SK-N-SH (cell line): ENCODE results near the gene SNX27. TPM values are rescaled to one million over a fixed set of nuclear protein-coding genes. Genes with fewer than 3 reads are reported as not detected.

ENCODE experiments used
- CTCF ChIA-PET: fragments of 300-600, 350-600 bp; formaldehyde crosslinking; extraction: SDS; loops from one replicate; lab custom pipeline; 2021; lab: Yijun Ruan, JAX
- POLR2A ChIA-PET: fragments of 350-600 bp; sonication (Branson Sonifier 250); formaldehyde crosslinking; extraction: SDS; loops from one replicate; lab custom pipeline; 2020; ENCODE audit warnings: antibody characterized with exemption, inconsistent platforms; lab: Yijun Ruan, JAX
- DNase-seq: peaks from one replicate; pipeline ENCODE4 v3.0.0; 2012
- H2AFZ ChIP-seq: fragments of 200-600 bp; sonication (generic); 2 replicates; pipeline ENCODE4 v1.8.1; 2016; ENCODE audit warnings: antibody characterized with exemption, mild to moderate bottlenecking, low read depth
- H3F3A ChIP-seq: fragments of 200-600 bp; sonication (generic); replicated peaks from 2 replicates; pipeline ENCODE3; 2016; ENCODE audit warnings: antibody characterized with exemption, mild to moderate bottlenecking; ENCODE audit not compliant: insufficient read depth
- H3K27ac ChIP-seq, 2 experiments: fragments of 200-500 bp in 1 of 2; fragments of 200-600 bp in 1 of 2; sonication (Bioruptor generic) in 1 of 2; sonication (generic), shearing (Covaris generic) in 1 of 2; 2 replicates each; pipeline versions ENCODE4 v1.5.1 to v1.6.1; 2014 to 2016; ENCODE audit warnings: low read depth in 2 of 2, inconsistent platforms in 1 of 2, low read length in 1 of 2, mild to moderate bottlenecking in 1 of 2, mixed read lengths in 1 of 2
- H3K27me3 ChIP-seq: fragments of 200-600 bp; sonication (generic), shearing (Covaris generic); 2 replicates; pipeline ENCODE4 v1.6.1; 2016; ENCODE audit warnings: mixed run types; ENCODE audit not compliant: insufficient read depth
- H3K36me3 ChIP-seq, 2 experiments: fragments of 200-500 bp in 1 of 2; fragments of 200-600 bp in 1 of 2; sonication (Bioruptor generic) in 1 of 2; sonication (generic) in 1 of 2; replicated peaks in 1 of 2; 2 replicates each; pipeline versions ENCODE3 to v1.5.1; 2014 to 2016; ENCODE audit warnings: low read length in 1 of 2, mild to moderate bottlenecking in 1 of 2; ENCODE audit not compliant: insufficient read depth in 2 of 2, control insufficient read depth in 1 of 2
- H3K4me1 ChIP-seq, 2 experiments: fragments of 200-500 bp in 1 of 2; fragments of 200-600 bp in 1 of 2; sonication (Bioruptor generic) in 1 of 2; sonication (generic), shearing (Covaris generic) in 1 of 2; 2 replicates each; pipeline versions ENCODE4 v1.5.1 to v1.6.1; 2014 to 2016; ENCODE audit warnings: low read depth in 1 of 2, low read length in 1 of 2, mixed run types in 1 of 2; ENCODE audit not compliant: insufficient read depth in 2 of 2, control insufficient read depth in 1 of 2
- H3K4me2 ChIP-seq: fragments of 200-600 bp; sonication (generic), shearing (Covaris generic); 2 replicates; pipeline ENCODE4 v1.6.1; 2017; ENCODE audit warnings: mixed run types
- H3K4me3 ChIP-seq, 2 experiments: fragments of 200-500 bp in 1 of 2; fragments of 200-600 bp in 1 of 2; sonication (Bioruptor generic) in 1 of 2; sonication (generic), shearing (Covaris generic) in 1 of 2; 2 replicates each; pipeline versions ENCODE4 v1.5.1 to v1.8.1; 2014 to 2016; ENCODE audit warnings: low read depth in 2 of 2, inconsistent platforms in 1 of 2, low read length in 1 of 2, mild to moderate bottlenecking in 1 of 2, mixed read lengths in 1 of 2, moderate library complexity in 1 of 2
- H3K79me2 ChIP-seq: fragments of 200-600 bp; sonication (generic); 2 replicates; pipeline ENCODE4 v1.8.1; 2017; ENCODE audit warnings: mild to moderate bottlenecking; ENCODE audit not compliant: insufficient read depth
- H3K9ac ChIP-seq: fragments of 200-600 bp; sonication (generic); 2 replicates; pipeline ENCODE4 v1.6.1; 2017; ENCODE audit warnings: mixed run types
- H3K9me2 ChIP-seq: fragments of 200-600 bp; sonication (generic); 2 replicates; pipeline ENCODE4 v1.6.1; 2017; ENCODE audit warnings: mixed run types
- H3K9me3 ChIP-seq: fragments of 200-600 bp; sonication (generic); 2 replicates; pipeline ENCODE4 v1.6.1; 2017; ENCODE audit warnings: mixed run types, mild to moderate bottlenecking, moderate library complexity
- H4K20me1 ChIP-seq: fragments of 200-600 bp; sonication (generic); 2 replicates; pipeline ENCODE4 v1.6.1; 2017; ENCODE audit warnings: mild to moderate bottlenecking, mixed run types; ENCODE audit not compliant: insufficient read depth
- ELF1 ChIP-seq: IDR thresholded peaks from 2 replicates; pipeline ENCODE4 v1.4.0; 2012
- EP300 ChIP-seq, 2 experiments: IDR thresholded peaks; 2 replicates each; pipeline versions ENCODE4 v1.4.0 to v1.6.1; 2012; ENCODE audit warnings: borderline replicate concordance in 1 of 2, low read depth in 1 of 2, low read length in 1 of 2
- FOXJ3 ChIP-seq: sonication (generic); formaldehyde crosslinking; IDR thresholded peaks from 2 replicates; pipeline ENCODE4 v1.5.1; 2020; ENCODE audit warnings: mild to moderate bottlenecking, missing genetic modification reagents
- FOXM1 ChIP-seq: IDR thresholded peaks from 2 replicates; pipeline ENCODE4 v1.4.0; 2012; ENCODE audit warnings: low read depth, mild to moderate bottlenecking
- MXI1 ChIP-seq: IDR thresholded peaks from 2 replicates; pipeline ENCODE4 v1.6.1; 2012; ENCODE audit warnings: mild to moderate bottlenecking, low read depth, low read length, improper control_type of control experiment
- NFIC ChIP-seq: IDR thresholded peaks from 2 replicates; pipeline ENCODE4 v1.4.0; 2012; ENCODE audit warnings: borderline replicate concordance
- RCOR1 ChIP-seq: fragments of 150-350 bp; IDR thresholded peaks from 2 replicates; pipeline ENCODE4 v1.6.1; 2017; ENCODE audit warnings: antibody characterized with exemption, low read length
- RFX5 ChIP-seq: IDR thresholded peaks from 2 replicates; pipeline ENCODE4 v1.6.1; 2012; ENCODE audit warnings: mild to moderate bottlenecking, improper control_type of control experiment, low read length
- SMC3 ChIP-seq: IDR thresholded peaks from 2 replicates; pipeline ENCODE4 v1.6.1; 2012; ENCODE audit warnings: low read depth, low read length, improper control_type of control experiment
- TEAD4 ChIP-seq: IDR thresholded peaks from 2 replicates; pipeline ENCODE4 v1.4.0; 2012; ENCODE audit warnings: mild to moderate bottlenecking, borderline replicate concordance; ENCODE audit not compliant: insufficient read depth
- YY1 ChIP-seq: IDR thresholded peaks from 2 replicates; pipeline ENCODE4 v1.4.0; 2012; ENCODE audit warnings: low read depth, mild to moderate bottlenecking
- ZBTB33 ChIP-seq: IDR thresholded peaks from 2 replicates; pipeline ENCODE4 v1.4.0; 2012; ENCODE audit warnings: low read depth, borderline replicate concordance
- WGBS: methylation state at CpG from one replicate; pipeline ENCODE4 v1.1.6; 2017; ENCODE audit warnings: low lambda C conversion rate; 5-methylcytosine and 5-hydroxymethylcytosine counted together
- polyA plus RNA-seq, 3 experiments: library from polyadenylated mRNA; depleted of rRNA; stranded (reverse); fragments of >200 nt; gene quantifications; 2 replicates each; pipeline ENCODE4 v1.2.3, GENCODE V29; 2012

The SNX27 gene
- polyA plus RNA-seq, 1 of the 3 experiments (the other 2 are of a cell fraction), result 10.8 TPM

GRCh38 chr1:151581451-151581850, 30.4 kb upstream of the SNX27 start:
- POLR2A ChIA-PET, result no interaction called here
- H3K4me1 ChIP-seq, result no peaks in the 10 kb centered on the region; a peak in 1 of 4 replicates
- H4K20me1 ChIP-seq, result no peaks in the 10 kb centered on the region
- 82% methylated on average over 3 of the region's 5 CpGs for WGBS
- no peaks in the 10 kb centered on the region for H3K27me3 ChIP-seq
- no peaks in the 10 kb centered on the region for H3K9me3 ChIP-seq
- DNase-seq, result no peak
- CTCF ChIA-PET, result interaction anchor here (1.0 to 3.4 kb wide), 2 partner anchors 13 to 137 kb away, joined by 3 to 34 read pairs; no protein-coding TSS in a partner anchor
- no peaks in the 10 kb centered on the region for H3K9me2 ChIP-seq
- no peaks in the 10 kb centered on the region for H3K79me2 ChIP-seq
- no peak overlapping the region for H2AFZ ChIP-seq
- no peak overlapping the region for H3K4me2 ChIP-seq
- H3K9ac ChIP-seq, result no peak overlapping the region
- H3K4me3 ChIP-seq, result no peak overlapping the region
- no peak overlapping the region for H3K27ac ChIP-seq
- H3F3A ChIP-seq, result no peaks in the 10 kb centered on the region
- TF ChIP-seq SMC3 (no peak), MXI1 (no peak), YY1 (no peak), ZBTB33 (no peak), FOXM1 (no peak), ELF1 (no peak), TEAD4 (no peak), NFIC (no peak)
- peaks cover 36 to 54% of the 10 kb centered on the region in 2 experiments for H3K36me3 ChIP-seq

GRCh38 chr1:151581921-151582320, 29.9 kb upstream of the SNX27 start:
- no peak overlapping the region for H3K27ac ChIP-seq
- ChIA-PET POLR2A (no interaction called here), CTCF (interaction anchor here (1.0 to 3.4 kb wide), 3 partner anchors 13 to 137 kb away, joined by 3 to 34 read pairs (median 3); no protein-coding TSS in a partner anchor)
- no peaks in the 10 kb centered on the region for H3K27me3 ChIP-seq
- no peak overlapping the region for H2AFZ ChIP-seq
- H3K9ac ChIP-seq, result no peak overlapping the region
- H3K9me2 ChIP-seq, result no peaks in the 10 kb centered on the region
- DNase-seq, result no peak
- no peak overlapping the region for H3K4me3 ChIP-seq
- no peaks in the 10 kb centered on the region for H4K20me1 ChIP-seq
- no peaks in the 10 kb centered on the region for H3K79me2 ChIP-seq
- no peak overlapping the region for H3K4me2 ChIP-seq
- TF ChIP-seq RCOR1 (no peak), FOXM1 (no peak)
- no peaks in the 10 kb centered on the region; a peak in 1 of 4 replicates for H3K4me1 ChIP-seq
- H3K9me3 ChIP-seq, result no peaks in the 10 kb centered on the region
- H3F3A ChIP-seq, result no peaks in the 10 kb centered on the region
- WGBS, result 100% methylated on average over 1 of the region's 1 CpG
- peaks cover 31 to 53% of the 10 kb centered on the region in 2 experiments for H3K36me3 ChIP-seq

GRCh38 chr1:151583796-151584195, 28.1 kb upstream of the SNX27 start:
- H3K27me3 ChIP-seq, result no peaks in the 10 kb centered on the region
- H3K4me2 ChIP-seq, result no peak overlapping the region
- H4K20me1 ChIP-seq, result no peaks in the 10 kb centered on the region
- H3K27ac ChIP-seq, result no peak overlapping the region
- no peaks in the 10 kb centered on the region for H3K79me2 ChIP-seq
- WGBS, result 77% methylated on average over 2 of the region's 2 CpGs
- H3K4me1 ChIP-seq, result no peaks in the 10 kb centered on the region; a peak in 1 of 4 replicates
- POLR2A ChIA-PET, result no interaction called here
- TF ChIP-seq TEAD4 (no peak), RFX5 (no peak), MXI1 (no peak), FOXJ3 (CRISPR knock-in tag) (no peak), EP300 (IDR thresholded peaks at IDR 0.05; ENCODE audit: borderline replicate concordance in 1 of 2, low read depth in 1 of 2, low read length in 1 of 2) (no peak)
- TF ChIP-seq, all 33 proteins: peak for 0
- no peak overlapping the region for H3K4me3 ChIP-seq
- CTCF ChIA-PET, result interaction anchor here (3.4 kb wide), 1 partner anchor 11 kb away, joined by 34 read pairs; no protein-coding TSS in a partner anchor
- H3F3A ChIP-seq, result no peaks in the 10 kb centered on the region
- H3K9ac ChIP-seq, result no peak overlapping the region
- no peaks in the 10 kb centered on the region for H3K9me3 ChIP-seq
- no peaks in the 10 kb centered on the region for H3K9me2 ChIP-seq
- H2AFZ ChIP-seq, result no peak overlapping the region
- no peak for DNase-seq
- H3K36me3 ChIP-seq, result peaks cover 15 to 48% of the 10 kb centered on the region in 2 experiments
